Testis (tissue), 2 donors: ENCODE data around the gene NCKAP5.

Source experiments
- CTCF ChIP-seq, 3 experiments: fragments of 450-650 bp in 2 of 3; fragments of 200-600 bp in 1 of 3; sonication (generic) in 1 of 3; IDR thresholded peaks; one replicate each; pipeline ENCODE4 v1.5.1; 2016 to 2019; ENCODE audit warnings: antibody characterized with exemption in 3 of 3, mild to moderate bottlenecking in 2 of 3, moderate library complexity in 1 of 3
- POLR2A ChIP-seq: fragments of 450-650 bp; IDR thresholded peaks from one replicate; pipeline ENCODE4 v1.6.1; 2017; ENCODE audit warnings: antibody characterized with exemption, mild to moderate bottlenecking, moderate library complexity

GRCh38 chr2:133458280-133458679 is 110.0 kb downstream of the NCKAP5 start:
- TF ChIP-seq CTCF (IDR thresholded peaks at IDR 0.05) (no peak), POLR2A (no peak)
